HCT116 (cell line): ENCODE results near the gene NFX1. TPM values are rescaled to one million over a fixed set of nuclear protein-coding genes. Genes with fewer than 3 reads are reported as not detected.

Source experiments
- ATAC-seq: fragments of 200-7000 bp; cut with Tn5 transposase; 2 replicates; pipeline ENCODE4 v1.9.1; 2020; ENCODE audit warnings: mild to moderate bottlenecking, moderate library complexity
- BruUV-seq: library from RNA; stranded (reverse); fragments of 400-500 nt; replicated peaks from 2 replicates; lab custom pipeline; 2021; lab: Mats Ljungman, UMichigan
- CTCF ChIA-PET: fragments of 300-600 bp; sonication (Branson Sonifier 250); formaldehyde crosslinking; loops from one replicate; lab custom pipeline; 2021; ENCODE audit warnings: antibody characterized with exemption; lab: Charles Lee
- POLR2A ChIA-PET: fragments of 300-600, 350-600 bp; sonication (Branson Sonifier 250); formaldehyde crosslinking; loops from one replicate; lab custom pipeline; 2021; ENCODE audit warnings: antibody characterized with exemption; lab: Charles Lee
- RAD21 ChIA-PET, 2 experiments: fragments of 300-600 bp; sonication (Branson Sonifier 250); formaldehyde crosslinking; loops; one replicate each; lab custom pipeline; 2023; ENCODE audit warnings: low total read pairs in 2 of 2; ENCODE audit not compliant: uncharacterized antibody in 2 of 2, unreplicated experiment in 2 of 2, low non-redundant PET in 1 of 2; lab: Charles Lee
- DNase-seq: peaks from one replicate; pipeline ENCODE4 v3.0.0-alpha.2; 2010; ENCODE audit warnings: low read depth, low spot score
- H2AFZ ChIP-seq: fragments of 200-600 bp; shearing (Covaris generic), sonication (generic); 2 replicates; pipeline ENCODE4 v1.6.1; 2017; ENCODE audit warnings: low read depth, mixed run types, mixed read lengths, antibody characterized with exemption, low read length; ENCODE audit not compliant: poor library complexity, severe bottlenecking
- H3K27ac ChIP-seq: 2 replicates; pipeline ENCODE4 v1.5.1; 2012; ENCODE audit warnings: low read depth, low read length
- H3K27me3 ChIP-seq: fragments of 200-600 bp; sonication (generic); 2 replicates; pipeline ENCODE4 v1.6.1; 2016; ENCODE audit warnings: mixed run types, low read length, mixed read lengths; ENCODE audit not compliant: insufficient read depth
- H3K36me3 ChIP-seq, 2 experiments: fragments of 200-500 bp in 1 of 2; fragments of 200-600 bp in 1 of 2; sonication (Bioruptor generic) in 1 of 2; sonication (generic) in 1 of 2; 2 replicates each; pipeline versions ENCODE4 v1.5.1 to v1.6.1; 2014 to 2016; ENCODE audit warnings: low read length in 2 of 2, inconsistent platforms in 1 of 2, mixed read lengths in 1 of 2, mixed run types in 1 of 2; ENCODE audit not compliant: insufficient read depth in 2 of 2, control insufficient read depth in 1 of 2
- H3K4me1 ChIP-seq, 2 experiments: fragments of 200-600 bp in 1 of 2; sonication (generic) in 1 of 2; 2 replicates each; pipeline versions ENCODE4 v1.5.1 to v1.6.1; 2012 to 2017; ENCODE audit warnings: low read length in 2 of 2, inconsistent platforms in 1 of 2, mild to moderate bottlenecking in 1 of 2, mixed read lengths in 1 of 2, mixed run types in 1 of 2, moderate library complexity in 1 of 2; ENCODE audit not compliant: insufficient read depth in 2 of 2, control insufficient read depth in 1 of 2
- H3K4me2 ChIP-seq: fragments of 200-600 bp; sonication (generic); 2 replicates; pipeline ENCODE4 v1.6.1; 2017; ENCODE audit warnings: mixed run types, low read length, mixed read lengths
- H3K4me3 ChIP-seq, 2 experiments: fragments of 200-600 bp in 1 of 2; sonication (generic) in 1 of 2; replicated peaks in 1 of 2; 2 replicates each; pipeline ENCODE4 v1.5.1; 2011 to 2016; ENCODE audit warnings: low read length in 2 of 2, control low read depth in 1 of 2, low read depth in 1 of 2, mild to moderate bottlenecking in 1 of 2, mixed read lengths in 1 of 2, mixed run types in 1 of 2
- H3K79me2 ChIP-seq: fragments of 200-600 bp; sonication (generic); 2 replicates; pipeline ENCODE4 v1.6.1; 2017; ENCODE audit warnings: mild to moderate bottlenecking, mixed run types, low read length, moderate library complexity, mixed read lengths; ENCODE audit not compliant: insufficient read depth
- H3K9ac ChIP-seq: fragments of 200-600 bp; sonication (generic); 2 replicates; pipeline ENCODE4 v1.6.1; 2016; ENCODE audit warnings: low read length, mixed read lengths
- H3K9me2 ChIP-seq: fragments of 200-600 bp; sonication (generic), shearing (Covaris generic); 2 replicates; pipeline ENCODE4 v1.6.1; 2017; ENCODE audit warnings: mixed run types, mild to moderate bottlenecking, moderate library complexity; ENCODE audit not compliant: insufficient read depth
- H3K9me3 ChIP-seq, 2 experiments: fragments of 200-500 bp in 1 of 2; fragments of 200-600 bp in 1 of 2; sonication (Bioruptor generic) in 1 of 2; sonication (generic) in 1 of 2; 2 replicates each; pipeline ENCODE4 v1.6.1; 2014 to 2017; ENCODE audit warnings: low read length in 2 of 2, mixed read lengths in 2 of 2, inconsistent platforms in 1 of 2, low read depth in 1 of 2, mild to moderate bottlenecking in 1 of 2, mixed run types in 1 of 2, moderate library complexity in 1 of 2; ENCODE audit not compliant: control insufficient read depth in 1 of 2, insufficient read depth in 1 of 2
- H4K20me1 ChIP-seq: fragments of 200-600 bp; sonication (generic), shearing (Covaris generic); 2 replicates; pipeline ENCODE4 v1.6.1; 2017; ENCODE audit warnings: mixed run types, mild to moderate bottlenecking, moderate library complexity; ENCODE audit not compliant: insufficient read depth
- EGR1 ChIP-seq: IDR thresholded peaks from 2 replicates; pipeline ENCODE4 v1.6.1; 2012; ENCODE audit warnings: low read depth
- ELF1 ChIP-seq: IDR thresholded peaks from 2 replicates; pipeline ENCODE4 v1.6.1; 2012; ENCODE audit warnings: low read depth, borderline replicate concordance
- EZH2 ChIP-seq: fragments of 200-600 bp; sonication (generic); IDR thresholded peaks from 2 replicates; pipeline ENCODE4 v1.6.1; 2017; ENCODE audit warnings: antibody characterized with exemption, mixed run types
- EZH2phosphoT487 ChIP-seq: fragments of 200-600 bp; IDR thresholded peaks from 2 replicates; pipeline ENCODE4 v1.6.1; 2018; ENCODE audit warnings: antibody characterized with exemption, borderline replicate concordance
- JUND ChIP-seq: IDR thresholded peaks from 2 replicates; pipeline ENCODE4 v1.6.1; 2012
- MAX ChIP-seq: IDR thresholded peaks from 2 replicates; pipeline ENCODE4 v1.6.1; 2012
- POLR2A ChIP-seq: IDR thresholded peaks from 2 replicates; pipeline ENCODE4 v1.7.0; 2011; ENCODE audit warnings: borderline replicate concordance; ENCODE audit not compliant: insufficient read depth, insufficient read length; ENCODE audit errors: extremely low read depth
- RAD21 ChIP-seq: IDR thresholded peaks from 2 replicates; pipeline ENCODE4 v1.6.1; 2012; ENCODE audit warnings: low read depth, mild to moderate bottlenecking
- REST ChIP-seq: IDR thresholded peaks from 2 replicates; pipeline ENCODE4 v1.6.1; 2012; ENCODE audit warnings: low read depth
- SRF ChIP-seq: IDR thresholded peaks from 2 replicates; pipeline ENCODE4 v1.6.1; 2012; ENCODE audit warnings: low read depth
- YY1 ChIP-seq: IDR thresholded peaks from 2 replicates; pipeline ENCODE4 v1.6.1; 2011; ENCODE audit warnings: low read length, low read depth, moderate library complexity, mild to moderate bottlenecking; ENCODE audit not compliant: insufficient replicate concordance; ENCODE audit errors: extremely low read depth
- ZBTB33 ChIP-seq: IDR thresholded peaks from 2 replicates; pipeline ENCODE4 v1.6.1; 2011; ENCODE audit warnings: mild to moderate bottlenecking, low read length, moderate library complexity; ENCODE audit not compliant: insufficient replicate concordance; ENCODE audit errors: extremely low read depth
- intact Hi-C: fragments of 100-400 bp; cut with micrococcal nuclease; formaldehyde crosslinking; loops from 2 replicates; pipeline ENCODE4 v1.10.0; 2022
- total RNA-seq: library from RNA; stranded (reverse); gene quantifications from one replicate; pipeline ENCODE4 v1.2.1, GENCODE V29; 2021; ENCODE audit not compliant: unreplicated experiment

NFX1 gene
- total RNA-seq, 1 experiment from 2014 or later = 31.7 TPM

GRCh38 chr9:33310748-33311147 is 20.4 kb downstream of the NFX1 start (continued):
- TF ChIP-seq JUND = no peak

- ChIA-PET POLR2A (no interaction called here), RAD21 (no interaction called here), CTCF (no interaction called here)
- Histone ChIP-seq H3K4me3 (no peak overlapping the region), H3K27ac (no peak overlapping the region), H3K9ac (no peak overlapping the region), H4K20me1 (no peaks in the 10 kb centered on the region), H3K36me3 (peaks cover 57 to 61% of the 10 kb centered on the region in 2 experiments), H3K9me2 (no peaks in the 10 kb centered on the region), H3K4me2 (no peak overlapping the region), H3K9me3 (no peaks in the 10 kb centered on the region), H3K27me3 (no peaks in the 10 kb centered on the region), H3K79me2 (peaks cover 25% of the 10 kb centered on the region; the same call in 1 of the 2 replicates), H3K4me1 (no peaks in the 10 kb centered on the region), H2AFZ (no peak overlapping the region)
- TF ChIP-seq EGR1 (no peak), RAD21 (no peak), SRF (no peak), ZBTB33 (no peak), MAX (no peak), EZH2phosphoT487 (no peak), JUND (no peak), REST (no peak), POLR2A (no peak), YY1 (no peak), ELF1 (no peak), EZH2 (no peak)
- intact Hi-C loops = loop anchor here (5.0 kb wide), 1 partner anchor 35 kb away; no protein-coding TSS in a partner anchor
- DNase-seq = no peak
- no peak for ATAC-seq
- no TSS peak for BruUV-seq
These were observed 21.6 kb downstream of the NFX1 start for GRCh38 chr9:33311953-33312352.
